ENCODE data around the gene ATRAID.

ATRAID gene

GRCh38 chr2:27251766-27252165 is 39.9 kb downstream of the ATRAID start:
- DNase-seq = no peak

- DNase-seq = no peak
Observed at GRCh38 chr2:27255187-27255586, 43.3 kb downstream of the ATRAID start.

GRCh38 chr2:27255660-27256059 is 43.8 kb downstream of the ATRAID start:
- no peak for DNase-seq

GRCh38 chr2:27256855-27257454 is 45.1 kb downstream of the ATRAID start:
- DNase-seq = no peak

GRCh38 chr2:27258051-27258450 is 46.2 kb downstream of the ATRAID start:
- no peak for DNase-seq

- DNase-seq = no peak
Observed at GRCh38 chr2:27261241-27261925, 49.5 kb downstream of the ATRAID start.

- no peak for DNase-seq
Observed at GRCh38 chr2:27261926-27262298, 50.1 kb downstream of the ATRAID start.

- peak; percentile 22 for DNase-seq
Observed at GRCh38 chr2:27262379-27263286, 50.8 kb downstream of the ATRAID start, which contains the start of gene SLC30A3. SLC30A3 (minus strand) TSS chr2:27263047; CDS start chr2:27262906, 141 bp downstream.

- DNase-seq = no peak
Observed at GRCh38 chr2:27263287-27264252, 51.7 kb downstream of the ATRAID start.

GRCh38 chr2:27264253-27264752 is 52.5 kb downstream of the ATRAID start:
- no peak for DNase-seq

GRCh38 chr2:27264753-27265535 is 53.1 kb downstream of the ATRAID start:
- peak; percentile 73 for DNase-seq

- DNase-seq = no peak
Observed at GRCh38 chr2:27265536-27265870, 53.7 kb downstream of the ATRAID start.
